Measurements from ENCODE around the gene MCF2L.

DNA sequence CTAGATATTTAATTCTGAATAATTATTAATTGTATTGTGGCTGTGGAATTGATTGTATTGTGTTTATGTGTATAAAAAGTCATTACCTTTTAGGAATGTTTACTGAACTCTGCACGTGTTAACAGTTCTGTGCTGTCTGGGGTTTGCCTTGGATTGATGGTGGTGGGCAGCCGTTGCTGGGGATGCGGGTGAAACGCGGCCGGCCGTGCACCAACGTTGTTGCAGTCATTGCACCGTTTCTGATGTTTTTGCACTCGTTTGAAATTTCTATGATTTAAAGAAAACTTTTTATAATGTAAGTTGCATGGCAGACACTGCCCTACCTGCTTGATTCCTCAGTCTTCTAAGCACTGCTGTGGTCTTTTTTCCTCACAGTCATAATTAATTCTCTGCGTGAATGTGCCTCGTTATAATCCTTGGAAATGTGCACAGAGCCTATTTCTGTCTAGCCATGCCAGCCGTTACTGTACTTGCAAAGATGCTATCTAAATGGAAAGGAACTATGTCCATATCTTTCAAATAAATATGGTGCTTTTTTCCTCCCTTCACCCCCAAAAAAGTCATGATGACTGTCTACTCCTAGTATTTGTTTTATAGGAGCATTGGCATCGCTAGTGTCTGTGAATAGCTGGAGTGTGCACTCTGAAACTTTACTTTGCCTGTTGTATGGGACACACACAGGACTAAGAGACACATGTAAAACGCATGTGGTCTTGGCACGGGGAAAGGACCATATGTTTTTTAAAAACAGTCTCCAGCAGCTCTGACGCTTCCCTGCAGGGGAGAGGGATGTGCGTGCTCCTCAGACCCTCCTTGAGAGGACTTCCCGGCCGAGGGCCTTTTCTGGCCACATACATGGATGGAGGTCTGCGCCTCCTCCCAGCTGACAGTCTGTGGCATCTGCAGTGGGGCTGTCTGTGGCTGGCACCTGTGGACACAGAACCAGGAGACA, 40.7 kb upstream of the MCF2L start:
- TF ChIP-seq POLR2A (IDR thresholded peaks at IDR 0.05; ENCODE audit: low read depth, low read length) (no peak), POU2F2 (IDR thresholded peaks at IDR 0.05; ENCODE audit: low read depth, low read length) (no peak), TAF1 (IDR thresholded peaks at IDR 0.05; ENCODE audit: low read depth, low read length) (no peak), POLR2AphosphoS5 (IDR thresholded peaks at IDR 0.05; ENCODE audit: low read depth, low read length) (no peak), SPI1 (IDR thresholded peaks at IDR 0.05; ENCODE audit: low read depth, low read length) (no peak)

Measured in GM12891 (cell line).